GM23338 (cell line): ENCODE results near the gene INPP4B. TPM values are rescaled to one million over a fixed set of nuclear protein-coding genes. Genes with fewer than 3 reads are reported as not detected.

Experiments
- ATAC-seq: fragments of 200-7000 bp; cut with Tn5 transposase; 3 replicates; pipeline ENCODE4 v1.9.1; 2020
- DNase-seq: peaks from one replicate; pipeline ENCODE4 v3.0.0-alpha.2; 2015; ENCODE audit warnings: low spot score
- H2AFZ ChIP-seq: fragments of 200-600 bp; sonication (generic); 2 replicates; pipeline ENCODE4 v1.8.0; 2016; ENCODE audit warnings: antibody characterized with exemption, mild to moderate bottlenecking, moderate library complexity
- H3F3A ChIP-seq: fragments of 200-600 bp; sonication (generic); replicated peaks from 2 replicates; pipeline ENCODE4 v1.8.0; 2017; ENCODE audit warnings: antibody characterized with exemption, mixed run types, low read depth
- H3K27ac ChIP-seq: fragments of 200-600 bp; sonication (generic); 2 replicates; pipeline ENCODE4 v1.6.1; 2016; ENCODE audit warnings: low read depth
- H3K27me3 ChIP-seq: fragments of 200-600 bp; sonication (generic); 2 replicates; pipeline ENCODE4 v1.8.0; 2016; ENCODE audit warnings: mild to moderate bottlenecking, mixed run types, moderate library complexity; ENCODE audit not compliant: insufficient read depth
- H3K36me3 ChIP-seq: fragments of 200-600 bp; sonication (generic); 2 replicates; pipeline ENCODE4 v1.8.0; 2016; ENCODE audit warnings: mild to moderate bottlenecking; ENCODE audit not compliant: insufficient read depth
- H3K4me1 ChIP-seq: fragments of 200-600 bp; sonication (generic); 2 replicates; pipeline ENCODE4 v1.8.0; 2016; ENCODE audit warnings: mild to moderate bottlenecking, moderate library complexity; ENCODE audit not compliant: insufficient read depth
- H3K4me2 ChIP-seq: fragments of 200-600 bp; sonication (generic); 2 replicates; pipeline ENCODE4 v1.7.1; 2017; ENCODE audit warnings: mixed run types
- H3K4me3 ChIP-seq: fragments of 200-600 bp; sonication (generic); 2 replicates; pipeline ENCODE4 v1.6.1; 2016; ENCODE audit warnings: mixed run types
- H3K79me2 ChIP-seq: fragments of 200-600 bp; sonication (generic); replicated peaks from 2 replicates; pipeline ENCODE4 v1.8.0; 2017; ENCODE audit warnings: mild to moderate bottlenecking; ENCODE audit not compliant: insufficient read depth
- H3K9me2 ChIP-seq: fragments of 200-600 bp; sonication (generic); 2 replicates; pipeline ENCODE4 v1.8.0; 2017; ENCODE audit not compliant: insufficient read depth
- H4K20me1 ChIP-seq: fragments of 200-600 bp; sonication (generic); replicated peaks from 2 replicates; pipeline ENCODE4 v1.8.0; 2017; ENCODE audit warnings: mild to moderate bottlenecking; ENCODE audit not compliant: insufficient read depth
- H3K27ac Mint-ChIP-seq: 2 replicates; pipeline ENCODE4 v1.8.0; 2020; ENCODE audit warnings: inconsistent platforms, mild to moderate bottlenecking, moderate library complexity, mixed read lengths
- H3K27me3 Mint-ChIP-seq: 3 replicates; pipeline ENCODE4 v1.8.0; 2022; ENCODE audit warnings: low read depth, mild to moderate bottlenecking, moderate library complexity, mixed read lengths, inconsistent platforms; ENCODE audit not compliant: insufficient read depth, poor library complexity
- H3K36me3 Mint-ChIP-seq: 3 replicates; pipeline ENCODE4 v1.8.0; 2021; ENCODE audit warnings: low read depth, mild to moderate bottlenecking, inconsistent platforms, moderate library complexity, mixed read lengths
- H3K4me1 Mint-ChIP-seq: 3 replicates; pipeline ENCODE4 v1.8.0; 2020; ENCODE audit warnings: mild to moderate bottlenecking, inconsistent platforms, mixed read lengths
- H3K4me3 Mint-ChIP-seq: 3 replicates; pipeline ENCODE4 v1.8.0; 2021; ENCODE audit warnings: moderate library complexity, mild to moderate bottlenecking, inconsistent platforms, mixed read lengths
- H3K9me3 Mint-ChIP-seq: 3 replicates; pipeline ENCODE4 v1.8.0; 2020; ENCODE audit warnings: moderate library complexity, mild to moderate bottlenecking, inconsistent platforms, mixed read lengths
- CTCF ChIP-seq, 2 experiments: fragments of 200-600 bp in 1 of 2; sonication (generic) in 1 of 2; conservative IDR thresholded peaks; 2 replicates each; pipeline versions ENCODE4 v1.5.1 to v1.6.1; 2016 to 2017; ENCODE audit warnings: antibody characterized with exemption in 2 of 2, low read depth in 2 of 2, mild to moderate bottlenecking in 2 of 2, moderate library complexity in 1 of 2
- ETS1 ChIP-seq: IDR thresholded peaks from 2 replicates; pipeline ENCODE4 v1.6.1; 2016; ENCODE audit warnings: antibody characterized with exemption
- EZH2 ChIP-seq: fragments of 200-600 bp; sonication (generic); IDR thresholded peaks from one replicate; pipeline ENCODE4 v1.8.0; 2017; ENCODE audit warnings: antibody characterized with exemption, mild to moderate bottlenecking, low read depth; ENCODE audit not compliant: unreplicated experiment
- JUNB ChIP-seq: IDR thresholded peaks from one replicate; pipeline ENCODE4 v1.6.1; 2016; ENCODE audit warnings: antibody characterized with exemption; ENCODE audit not compliant: unreplicated experiment
- NANOG ChIP-seq: IDR thresholded peaks from 2 replicates; pipeline ENCODE4 v1.6.1; 2016; ENCODE audit warnings: antibody characterized with exemption, borderline replicate concordance
- POLR2AphosphoS5 ChIP-seq: IDR thresholded peaks from 2 replicates; pipeline ENCODE4 v1.6.1; 2016; ENCODE audit warnings: antibody characterized with exemption, low read depth
- REST ChIP-seq: IDR thresholded peaks from one replicate; pipeline ENCODE4 v1.6.1; 2018; ENCODE audit warnings: antibody characterized with exemption; ENCODE audit not compliant: unreplicated experiment
- STAT1 ChIP-seq: IDR thresholded peaks from one replicate; pipeline ENCODE4 v1.6.1; 2016; ENCODE audit warnings: antibody characterized with exemption; ENCODE audit not compliant: unreplicated experiment
- ZNF114 ChIP-seq: fragments of 250-450 bp; sonication (Bioruptor Pico); IDR thresholded peaks from 2 replicates; pipeline ENCODE4 v1.5.0; 2020; ENCODE audit warnings: mild to moderate bottlenecking, moderate library complexity
- ZNF331 ChIP-seq: fragments of 250-450 bp; sonication (Bioruptor Pico); IDR thresholded peaks from 2 replicates; pipeline ENCODE4 v1.5.0; 2020; ENCODE audit warnings: low read depth, mild to moderate bottlenecking, moderate library complexity
- polyA plus RNA-seq: library from polyadenylated mRNA; unstranded; fragments of >200 nt; fragmentation: Nextera tagmentation; extraction: Ambion mirVana; gene quantifications from 2 replicates; pipeline ENCODE4 v1.2.1, GENCODE V29; 2016
- total RNA-seq: library from RNA; depleted of rRNA; stranded (reverse); fragments of >200 nt; shearing (Covaris generic); gene quantifications from 2 replicates; pipeline ENCODE4 v1.2.3, GENCODE V29; 2014

Gene INPP4B
- total and polyA plus RNA-seq, 2 experiments from 2014 or later, result 0.11 to 0.14 TPM

GRCh38 chr4:142812091-142812490 lies 34.0 kb downstream of the INPP4B start:
- Mint-ChIP-seq H3K36me3 (no peaks in the 10 kb centered on the region), H3K9me3 (no peaks in the 10 kb centered on the region), H3K4me1 (no peaks in the 10 kb centered on the region), H3K4me3 (no peak overlapping the region), H3K27me3 (no peaks in the 10 kb centered on the region), H3K27ac (no peak overlapping the region)
- no peaks in the 10 kb centered on the region for H3K79me2 ChIP-seq
- H2AFZ ChIP-seq, result no peak overlapping the region
- DNase-seq (no peak), ATAC-seq (no peak)
- no peak overlapping the region for H3K27ac ChIP-seq
- no peaks in the 10 kb centered on the region for H3F3A ChIP-seq
- H3K36me3 ChIP-seq, result no peaks in the 10 kb centered on the region
- H4K20me1 ChIP-seq, result no peaks in the 10 kb centered on the region
- no peak for TF ChIP-seq ETS1
- no peak for TF ChIP-seq CTCF (conservative IDR thresholded peaks at IDR 0.05; ENCODE audit: low read depth in 2 of 2)
- no peak for TF ChIP-seq POLR2AphosphoS5
- no peak for TF ChIP-seq EZH2
- no peak for TF ChIP-seq ZNF114 (CRISPR knock-in tag)
- TF ChIP-seq REST, result no peak
- TF ChIP-seq STAT1, result no peak
- TF ChIP-seq NANOG, result no peak
- TF ChIP-seq ZNF331 (CRISPR knock-in tag), result no peak
- TF ChIP-seq JUNB, result no peak
- no peaks in the 10 kb centered on the region for H3K4me1 ChIP-seq
- no peak overlapping the region for H3K4me3 ChIP-seq
- no peaks in the 10 kb centered on the region for H3K27me3 ChIP-seq
- H3K4me2 ChIP-seq, result no peak overlapping the region
- H3K9me2 ChIP-seq, result no peaks in the 10 kb centered on the region

GRCh38 chr4:142811034-142811433 lies 35.1 kb downstream of the INPP4B start:
- no peak for TF ChIP-seq NANOG
- no peak for TF ChIP-seq POLR2AphosphoS5
- TF ChIP-seq REST, result no peak
- no peak for TF ChIP-seq ZNF331 (CRISPR knock-in tag)
- no peak for TF ChIP-seq CTCF (conservative IDR thresholded peaks at IDR 0.05; ENCODE audit: low read depth in 2 of 2)
- TF ChIP-seq ZNF114 (CRISPR knock-in tag), result no peak
- TF ChIP-seq STAT1, result no peak
- no peak for TF ChIP-seq JUNB
- TF ChIP-seq EZH2, result no peak
- Histone ChIP-seq H3F3A (no peaks in the 10 kb centered on the region), H4K20me1 (no peaks in the 10 kb centered on the region), H3K4me3 (no peak overlapping the region), H3K9me2 (no peaks in the 10 kb centered on the region), H3K27me3 (no peaks in the 10 kb centered on the region), H3K36me3 (no peaks in the 10 kb centered on the region), H3K4me2 (no peak overlapping the region), H3K79me2 (no peaks in the 10 kb centered on the region), H3K27ac (no peak overlapping the region), H2AFZ (no peak overlapping the region), H3K4me1 (no peaks in the 10 kb centered on the region)
- no peak for ATAC-seq
- Mint-ChIP-seq H3K4me1 (no peaks in the 10 kb centered on the region), H3K36me3 (no peaks in the 10 kb centered on the region), H3K4me3 (no peak overlapping the region), H3K9me3 (no peaks in the 10 kb centered on the region), H3K27me3 (no peaks in the 10 kb centered on the region), H3K27ac (no peak overlapping the region)
- DNase-seq, result no peak
